Activated T-helper 1 cell treated with anti-CD3 and anti-CD28 coated beads, Interleukin-12 subunit alpha, Interleukin-12 subunit beta, Interleukin-2, Interleukin-4 antibody, amounts not matched to agents 30 ng/mL and 10 ng/mL and 1 ng/mL, durations not matched to agents 14 hours and 24 hours and 36 hours (primary cell): ENCODE results near the gene HNRNPLL. TPM values are rescaled to one million over a fixed set of nuclear protein-coding genes. Genes with fewer than 3 reads are reported as not detected.
"Not testable (repeated sequence)": the region's sequence is repeated elsewhere in the genome, so short reads cannot be mapped to it uniquely, and the experiment has no call there.

Source experiments
- DNase-seq: peaks from one replicate; pipeline ENCODE4 v3.0.0; 2021; ENCODE audit warnings: low spot score
- H3K27ac Mint-ChIP-seq: one replicate; pipeline ENCODE4 v1.8.0; 2021; ENCODE audit warnings: mild to moderate bottlenecking, mixed read lengths
- H3K27me3 Mint-ChIP-seq: one replicate; pipeline ENCODE4 v1.8.0; 2022; ENCODE audit warnings: mild to moderate bottlenecking, moderate library complexity, mixed read lengths; ENCODE audit not compliant: insufficient read depth
- H3K36me3 Mint-ChIP-seq: one replicate; pipeline ENCODE4 v1.8.0; 2021; ENCODE audit warnings: low read depth, mixed read lengths
- H3K4me1 Mint-ChIP-seq: one replicate; pipeline ENCODE4 v1.8.0; 2021; ENCODE audit warnings: low read depth, mixed read lengths
- H3K4me3 Mint-ChIP-seq: one replicate; pipeline ENCODE4 v1.8.0; 2021; ENCODE audit warnings: mild to moderate bottlenecking, moderate library complexity, mixed read lengths
- H3K9me3 Mint-ChIP-seq: one replicate; pipeline ENCODE4 v1.8.0; 2021; ENCODE audit warnings: mixed read lengths
- intact Hi-C: fragments of 100-400 bp; cut with micrococcal nuclease; formaldehyde crosslinking; loops from one replicate; pipeline ENCODE4 v1.15.1; 2024
- total RNA-seq: library from RNA; stranded (reverse); gene quantifications from 2 replicates; pipeline ENCODE4 v1.2.3, GENCODE V29; 2022

The HNRNPLL gene
- total RNA-seq, 1 donor from 2014 or later: 85.8 TPM

- intact Hi-C loops: loop anchor here (2.0 kb wide), 1 partner anchor 19 kb away; no protein-coding TSS in a partner anchor
- Mint-ChIP-seq H3K36me3 (peaks cover 20% of the 10 kb centered on the region), H3K27ac (no peak overlapping the region), H3K9me3 (no peaks in the 10 kb centered on the region), H3K4me1 (peaks cover 26% of the 10 kb centered on the region), H3K27me3 (no peaks in the 10 kb centered on the region), H3K4me3 (no peak overlapping the region)
- DNase-seq: no peak
Measured at GRCh38 chr2:38553554-38553953, 49.2 kb downstream of the HNRNPLL start.

DNA sequence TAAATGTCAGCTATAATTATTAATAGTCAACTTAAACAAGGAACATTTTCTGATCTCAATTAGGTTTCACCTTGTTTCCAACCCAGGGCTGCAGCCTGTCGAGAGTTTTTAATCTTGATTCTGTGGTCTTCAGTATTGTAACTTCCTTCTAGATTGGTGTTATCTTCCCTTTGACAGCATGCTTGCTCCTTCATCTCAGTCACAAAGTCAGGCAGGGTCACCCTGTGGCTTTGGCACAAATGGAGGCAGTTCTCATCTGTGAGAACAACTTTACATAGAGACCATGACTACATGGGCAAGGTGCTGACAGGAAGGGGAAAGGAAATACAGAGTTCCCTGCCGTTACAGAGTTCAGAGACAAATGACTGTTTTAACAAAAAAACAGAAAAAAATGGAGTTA lies 50.5 kb downstream of the HNRNPLL start:
- Mint-ChIP-seq H3K27me3 (no peaks in the 10 kb centered on the region), H3K4me3 (no peak overlapping the region), H3K36me3 (peaks cover 11% of the 10 kb centered on the region), H3K4me1 (peaks cover 26% of the 10 kb centered on the region), H3K27ac (no peak overlapping the region), H3K9me3 (no peaks in the 10 kb centered on the region)
- intact Hi-C loops: loop anchor here (2.0 kb wide), 1 partner anchor 21 kb away; no protein-coding TSS in a partner anchor
- no peak for DNase-seq

GRCh38 chr2:38551746-38552145 lies 51.0 kb downstream of the HNRNPLL start:
- no peaks in the 10 kb centered on the region for H3K27me3 Mint-ChIP-seq
- no peak overlapping the region for H3K4me3 Mint-ChIP-seq
- no peaks in the 10 kb centered on the region for H3K9me3 Mint-ChIP-seq
- peaks cover 8% of the 10 kb centered on the region for H3K36me3 Mint-ChIP-seq
- no peak overlapping the region for H3K27ac Mint-ChIP-seq
- intact Hi-C loops: loop anchor here (2.0 kb wide), 1 partner anchor 21 kb away; no protein-coding TSS in a partner anchor
- peaks cover 26% of the 10 kb centered on the region for H3K4me1 Mint-ChIP-seq
- no peak for DNase-seq

DNA sequence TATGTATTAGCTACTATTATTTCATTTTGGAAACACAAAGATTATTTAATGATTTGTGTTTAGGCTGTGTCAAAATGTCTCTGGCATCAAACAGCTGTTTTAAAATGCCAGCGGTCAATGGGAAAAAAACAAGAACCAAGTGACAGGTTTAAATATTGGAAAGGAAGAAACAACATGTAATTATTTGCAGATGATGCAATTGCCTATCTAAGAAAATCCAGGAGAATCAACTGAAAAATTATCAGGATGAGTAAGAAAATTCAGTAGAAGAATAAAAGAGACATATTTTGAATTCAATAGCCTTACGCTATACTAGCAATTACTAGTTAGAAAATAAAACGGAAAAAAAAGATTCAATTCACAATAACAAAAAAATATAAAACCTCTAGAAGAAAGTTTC lies 51.6 kb downstream of the HNRNPLL start:
- Mint-ChIP-seq H3K9me3 (no peaks in the 10 kb centered on the region), H3K27ac (no peak overlapping the region), H3K36me3 (peaks cover 8% of the 10 kb centered on the region), H3K27me3 (no peaks in the 10 kb centered on the region), H3K4me1 (peaks cover 26% of the 10 kb centered on the region), H3K4me3 (no peak overlapping the region)
- intact Hi-C loops: no loop called here
- DNase-seq: no peak

GRCh38 chr2:38549851-38550250 lies 52.9 kb downstream of the HNRNPLL start:
- Mint-ChIP-seq H3K9me3 (no peaks in the 10 kb centered on the region), H3K4me1 (peaks cover 26% of the 10 kb centered on the region), H3K27me3 (no peaks in the 10 kb centered on the region), H3K36me3 (peaks cover 8% of the 10 kb centered on the region), H3K27ac (no peak overlapping the region), H3K4me3 (no peak overlapping the region)
- intact Hi-C loops: no loop called here
- no peak for DNase-seq

DNA sequence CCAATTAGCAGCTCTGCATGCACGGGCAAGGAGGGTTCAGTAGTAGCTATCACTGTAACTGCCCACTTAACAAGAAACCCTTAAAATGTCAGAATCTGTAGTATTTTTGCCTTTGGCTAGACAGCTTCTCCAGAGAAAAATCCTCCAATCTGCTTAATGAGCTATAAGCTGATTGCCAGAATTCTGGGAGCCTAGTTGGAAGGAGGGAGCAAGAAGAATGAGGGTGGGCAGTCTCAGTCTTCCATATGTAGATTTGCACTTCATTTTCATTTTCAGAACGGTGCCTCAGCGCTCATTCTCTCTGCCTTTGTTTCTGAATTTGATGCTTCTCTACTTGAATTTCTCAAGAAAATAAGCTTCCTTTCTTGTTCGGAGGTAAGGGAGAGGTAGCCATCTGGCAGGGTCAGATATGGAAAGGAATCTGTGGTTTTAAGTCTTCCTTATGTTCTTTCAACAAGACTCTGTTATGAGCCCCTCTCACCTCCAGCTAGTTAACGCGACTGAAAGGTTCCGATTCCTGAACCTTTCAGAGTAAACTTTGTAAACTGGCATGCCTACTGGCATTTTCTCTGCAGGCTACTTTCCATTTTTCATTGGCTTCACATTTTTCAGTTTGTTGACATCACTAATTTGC lies 53.5 kb downstream of the HNRNPLL start:
- no peaks in the 10 kb centered on the region for H3K9me3 Mint-ChIP-seq
- H3K36me3 Mint-ChIP-seq: peaks cover 8% of the 10 kb centered on the region
- no peak overlapping the region for H3K27ac Mint-ChIP-seq
- H3K4me3 Mint-ChIP-seq: no peak overlapping the region
- intact Hi-C loops: no loop called here
- peaks cover 29% of the 10 kb centered on the region for H3K4me1 Mint-ChIP-seq
- H3K27me3 Mint-ChIP-seq: no peaks in the 10 kb centered on the region
- no peak for DNase-seq

- H3K4me3 Mint-ChIP-seq: no peak overlapping the region
- H3K27ac Mint-ChIP-seq: no peak overlapping the region
- no peaks in the 10 kb centered on the region for H3K9me3 Mint-ChIP-seq
- peaks cover 36% of the 10 kb centered on the region for H3K4me1 Mint-ChIP-seq
- no peak for DNase-seq
- intact Hi-C loops: no loop called here
- peaks cover 8% of the 10 kb centered on the region for H3K36me3 Mint-ChIP-seq
- H3K27me3 Mint-ChIP-seq: no peaks in the 10 kb centered on the region
Measured at GRCh38 chr2:38547791-38548190, 54.9 kb downstream of the HNRNPLL start.

DNA sequence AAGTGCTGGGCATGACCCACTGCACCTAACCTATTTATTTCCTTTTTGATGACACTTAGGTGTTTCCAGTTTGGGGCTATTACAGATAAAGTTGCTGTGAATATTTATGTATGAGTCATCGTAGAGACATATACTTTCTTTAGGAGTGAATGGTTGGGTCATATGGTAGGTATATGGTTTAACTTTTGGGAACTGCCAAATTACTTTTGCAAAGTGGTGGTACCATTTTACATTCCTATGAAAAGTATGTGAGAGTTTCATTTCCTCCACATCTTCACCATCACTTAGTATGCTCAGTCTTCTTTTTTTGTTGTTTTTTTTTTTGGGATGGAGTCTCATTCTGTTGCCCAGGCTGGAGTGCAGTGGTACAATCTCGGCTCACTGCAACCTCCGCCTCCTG lies 56.1 kb downstream of the HNRNPLL start:
- Mint-ChIP-seq H3K27me3 (peaks cover 4% of the 10 kb centered on the region), H3K27ac (no peak overlapping the region), H3K4me3 (no peak overlapping the region), H3K4me1 (peaks cover 36% of the 10 kb centered on the region), H3K36me3 (peaks cover 2% of the 10 kb centered on the region), H3K9me3 (no peaks in the 10 kb centered on the region)
- intact Hi-C loops: no loop called here
- no peak for DNase-seq

DNA sequence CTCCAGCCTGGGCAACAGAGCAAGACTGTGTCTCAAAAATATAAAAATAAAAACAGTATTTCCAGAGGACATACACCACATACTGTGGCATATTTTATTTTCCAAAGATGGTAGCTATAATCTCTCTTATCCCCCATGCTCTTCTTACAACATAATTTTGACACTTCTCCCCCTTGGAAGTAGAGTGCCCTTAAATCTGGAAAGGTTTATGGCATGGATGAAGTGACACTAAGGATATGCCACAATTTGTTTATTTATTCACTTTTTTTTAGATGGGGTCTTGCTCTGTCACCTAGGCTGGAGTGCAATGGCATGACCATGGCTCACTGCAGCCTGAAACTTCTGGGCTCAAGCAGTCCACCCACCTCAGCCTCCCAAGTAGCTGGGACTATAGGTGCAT lies 56.7 kb downstream of the HNRNPLL start:
- Mint-ChIP-seq H3K27me3 (peaks cover 4% of the 10 kb centered on the region), H3K4me1 (peaks cover 30% of the 10 kb centered on the region)

GRCh38 chr2:38542248-38542631 lies 60.5 kb downstream of the HNRNPLL start:
- H3K27ac Mint-ChIP-seq: peak overlapping the region; percentile 18
- H3K36me3 Mint-ChIP-seq, H3K9me3 Mint-ChIP-seq, DNase-seq, H3K27me3 Mint-ChIP-seq, H3K4me3 Mint-ChIP-seq: not testable (repeated sequence)
- peaks cover 24% of the 10 kb centered on the region for H3K4me1 Mint-ChIP-seq
- intact Hi-C loops: loop anchor here (2.0 to 5.0 kb wide), 2 partner anchors 33 to 580 kb away; partner anchors contain the start of gene SOS1

More for the DNA sequence above, 56.7 kb downstream of the HNRNPLL start:
- no peak overlapping the region for H3K27ac Mint-ChIP-seq
- H3K36me3 Mint-ChIP-seq: peaks cover 2% of the 10 kb centered on the region
- no peak for DNase-seq
- no peak overlapping the region for H3K4me3 Mint-ChIP-seq
- no peaks in the 10 kb centered on the region for H3K9me3 Mint-ChIP-seq
- intact Hi-C loops: no loop called here

DNA sequence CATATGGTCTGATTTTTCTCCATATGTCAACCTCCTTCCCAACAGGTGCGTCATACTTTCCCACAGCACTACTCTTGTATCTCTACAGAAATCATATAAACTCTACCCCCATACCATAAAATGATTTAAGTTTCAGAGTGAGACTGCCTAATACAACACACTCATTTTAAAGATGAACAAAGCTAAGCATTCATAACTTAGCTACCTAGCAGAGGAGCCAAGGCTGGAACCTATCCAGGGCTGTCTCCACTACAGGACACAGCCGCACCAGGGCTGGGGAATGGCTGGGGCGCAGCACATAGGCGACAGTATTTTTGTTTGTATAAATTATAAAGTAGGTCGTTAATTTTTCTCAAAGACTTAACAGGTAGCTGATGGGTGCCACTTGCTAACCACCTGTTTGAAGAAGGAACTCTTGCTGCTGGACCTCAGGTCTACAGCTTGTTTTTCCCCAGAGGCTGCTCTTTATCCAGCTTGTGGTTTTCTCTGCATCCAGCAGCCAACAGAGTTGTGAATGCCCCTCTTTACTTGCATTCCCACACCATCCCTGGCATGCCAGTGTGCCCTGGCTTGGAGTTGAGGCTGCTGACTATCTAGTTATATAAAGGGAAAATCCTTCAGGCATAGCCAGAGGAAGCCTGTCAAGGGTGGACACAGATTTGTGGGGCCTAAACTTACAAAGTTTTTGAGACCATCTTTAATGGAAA lies 62.0 kb downstream of the HNRNPLL start:
- peaks cover 24% of the 10 kb centered on the region for H3K4me1 Mint-ChIP-seq
- DNase-seq: no peak
- H3K27ac Mint-ChIP-seq: no peak overlapping the region
- H3K27me3 Mint-ChIP-seq: peaks cover 13% of the 10 kb centered on the region
- no peaks in the 10 kb centered on the region for H3K9me3 Mint-ChIP-seq
- intact Hi-C loops: loop anchor here (5.0 kb wide), 1 partner anchor 582 kb away; the partner anchor contains the start of gene SOS1
- no peaks in the 10 kb centered on the region for H3K36me3 Mint-ChIP-seq
- H3K4me3 Mint-ChIP-seq: no peak overlapping the region

GRCh38 chr2:38539086-38539485 lies 63.6 kb downstream of the HNRNPLL start:
- no peaks in the 10 kb centered on the region for H3K36me3 Mint-ChIP-seq
- no peak overlapping the region for H3K27ac Mint-ChIP-seq
- no peak for DNase-seq
- no peak overlapping the region for H3K4me3 Mint-ChIP-seq
- H3K27me3 Mint-ChIP-seq: peaks cover 17% of the 10 kb centered on the region
- H3K9me3 Mint-ChIP-seq: no peaks in the 10 kb centered on the region
- intact Hi-C loops: no loop called here
- H3K4me1 Mint-ChIP-seq: peaks cover 20% of the 10 kb centered on the region

GRCh38 chr2:38537937-38538525 lies 64.7 kb downstream of the HNRNPLL start:
- intact Hi-C loops: loop anchor here (2.0 kb wide), 2 partner anchors 43 to 297 kb away; no protein-coding TSS in a partner anchor
- H3K36me3 Mint-ChIP-seq: no peaks in the 10 kb centered on the region
- H3K27ac Mint-ChIP-seq: no peak overlapping the region
- H3K4me3 Mint-ChIP-seq: peak overlapping the region; percentile 21
- no peaks in the 10 kb centered on the region for H3K9me3 Mint-ChIP-seq
- H3K4me1 Mint-ChIP-seq: peaks cover 14% of the 10 kb centered on the region
- peaks cover 17% of the 10 kb centered on the region for H3K27me3 Mint-ChIP-seq
- no peak for DNase-seq
